ENCODE data around the gene GSTM4. TPM values are rescaled to one million over a fixed set of nuclear protein-coding genes. Genes with fewer than 3 reads are reported as not detected.
A peak's percentile ranks its signal among the peaks of the same experiment; 100 is the strongest.

Gene GSTM4
- total and polyA plus RNA-seq, 2 donors (not counting 1 experiment from before 2014, with no cell fraction given): 28.6 to 56.5 TPM

DNA sequence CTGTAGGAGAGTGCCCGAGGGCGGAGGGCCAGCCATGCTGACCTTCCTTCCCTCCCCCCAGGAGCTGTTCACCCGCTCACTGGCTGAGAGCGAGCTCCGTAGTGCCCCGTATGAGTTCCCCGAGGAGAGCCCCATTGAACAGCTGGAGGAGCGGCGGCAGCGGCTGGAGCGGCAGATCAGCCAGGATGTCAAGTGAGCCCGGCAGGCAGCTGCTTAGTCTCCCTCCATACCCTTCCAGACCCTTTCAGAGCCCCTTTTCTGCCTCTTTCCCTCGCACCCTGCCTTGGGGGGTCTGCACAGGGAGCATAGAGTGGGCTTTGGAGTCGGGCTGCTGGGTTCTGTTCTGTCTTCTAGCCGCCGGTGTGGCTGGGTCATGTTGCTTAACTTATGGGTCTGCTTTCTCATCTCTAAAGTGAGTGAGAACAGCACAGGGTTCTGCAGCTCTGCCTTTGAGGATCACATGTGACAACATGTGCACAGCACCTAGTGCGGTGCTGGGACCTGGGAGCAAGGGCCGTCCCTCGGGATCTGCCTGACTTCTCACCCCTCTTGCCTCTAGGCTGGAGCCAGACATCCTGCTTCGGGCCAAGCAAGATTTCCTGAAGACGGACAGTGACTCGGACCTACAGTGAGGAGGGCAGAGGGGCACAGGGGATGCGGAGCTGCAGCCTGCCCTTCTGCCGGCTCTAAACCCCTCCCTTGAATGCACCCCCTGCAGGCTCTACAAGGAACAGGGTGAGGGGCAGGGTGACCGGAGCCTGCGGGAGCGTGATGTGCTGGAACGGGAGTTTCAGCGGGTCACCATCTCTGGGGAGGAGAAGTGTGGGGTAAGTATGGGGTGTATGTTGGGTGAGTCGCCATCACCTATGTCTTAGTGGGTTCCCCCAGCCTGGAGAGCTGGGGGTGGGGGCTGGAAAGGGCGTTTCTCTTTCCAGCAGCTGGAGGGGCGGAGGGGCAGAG lies 30.0 kb upstream of the GSTM4 start:
- no peak overlapping the region for H2AFZ ChIP-seq (ENCODE audit: insufficient read depth, low read depth, low read length, poor library complexity, severe bottlenecking)
- H3K4me1 ChIP-seq (ENCODE audit: control insufficient read depth in 2 of 2, insufficient read depth in 2 of 2, low read length in 2 of 2): peaks cover 37 to 43% of the 10 kb centered on the region in 2 donors
- Mint-ChIP-seq H3K4me1 (peaks cover 47% of the 10 kb centered on the region), H3K4me3 (peak overlapping the region; percentile 26), H3K27me3 (no peaks in the 10 kb centered on the region), H3K27ac (peak overlapping the region; percentile 88), H3K9me3 (ENCODE audit: insufficient read depth) (no peaks in the 10 kb centered on the region)
- H3K36me3 ChIP-seq (replicated peaks in 1 of 2; ENCODE audit: control extremely low read depth in 1 of 2, control insufficient read depth in 1 of 2, extremely low read depth in 1 of 2, insufficient read depth in 2 of 2, low read length in 1 of 2): peaks cover 0 to 40% of the 10 kb centered on the region in 2 experiments
- H3K9me3 ChIP-seq (ENCODE audit: control extremely low read depth in 1 of 3, control insufficient read depth in 2 of 3, insufficient read depth in 1 of 3, low read length in 2 of 3): no peaks in the 10 kb centered on the region
- no peak for TF ChIP-seq CTCF (IDR thresholded peaks at IDR 0.05)
- no peak for TF ChIP-seq EZH2 (IDR thresholded peaks at IDR 0.05; ENCODE audit: borderline replicate concordance, insufficient read depth, low read depth, low read length, poor library complexity, severe bottlenecking)
- ATAC-seq (ENCODE audit: low read depth) (no peak), DNase-seq (peak; percentile 10)
- POLR2A ChIA-PET: no interaction called here
- no peaks in the 10 kb centered on the region for H3K27me3 ChIP-seq (replicated peaks in 1 of 4; ENCODE audit: control extremely low read depth in 1 of 4, control insufficient read depth in 3 of 4, insufficient read depth in 4 of 4, low read length in 3 of 4)
- WGBS (ENCODE audit: insufficient coverage): 94% methylated on average over 27 of the region's 32 CpGs
- no peak overlapping the region for H3K9ac ChIP-seq (ENCODE audit: low read length)
- H3K27ac ChIP-seq (ENCODE audit: low read length in 2 of 2): no peak overlapping the region
- H3K79me2 ChIP-seq (ENCODE audit: control insufficient read depth, insufficient read depth, low read length): peaks cover 30% of the 10 kb centered on the region
- H3K4me2 ChIP-seq (replicated peaks; ENCODE audit: low read depth, low read length, poor library complexity, severe bottlenecking): no peak overlapping the region
- H4K20me1 ChIP-seq (ENCODE audit: control insufficient read depth, insufficient read depth, low read length, poor library complexity, severe bottlenecking): peaks cover 8% of the 10 kb centered on the region
- intact Hi-C loops (cut with micrococcal nuclease): no loop called here
- CTCF ChIA-PET: interaction anchor here (1.1 to 7.3 kb wide), 4 partner anchors 14 to 358 kb away, joined by 3 to 64 read pairs (median 10); partner anchors contain the start of genes AHCYL1 and GNAI3
- H3K4me3 ChIP-seq (ENCODE audit: control extremely low read depth in 1 of 5, extremely low read depth in 1 of 5, insufficient read depth in 1 of 5, low read depth in 2 of 5, low read length in 4 of 5): no peak overlapping the region

Data from B cell (primary cell).